ENCODE results near the gene GBA3.

The GBA3 gene

GRCh38 chr4:22787753-22788375, 95.1 kb downstream of the GBA3 start:
- DNase-seq = no peak

- no peak for DNase-seq
Observed at GRCh38 chr4:22790631-22791030, 97.9 kb downstream of the GBA3 start.

GRCh38 chr4:22794732-22795131, 102.0 kb downstream of the GBA3 start:
- DNase-seq = no peak

DNA sequence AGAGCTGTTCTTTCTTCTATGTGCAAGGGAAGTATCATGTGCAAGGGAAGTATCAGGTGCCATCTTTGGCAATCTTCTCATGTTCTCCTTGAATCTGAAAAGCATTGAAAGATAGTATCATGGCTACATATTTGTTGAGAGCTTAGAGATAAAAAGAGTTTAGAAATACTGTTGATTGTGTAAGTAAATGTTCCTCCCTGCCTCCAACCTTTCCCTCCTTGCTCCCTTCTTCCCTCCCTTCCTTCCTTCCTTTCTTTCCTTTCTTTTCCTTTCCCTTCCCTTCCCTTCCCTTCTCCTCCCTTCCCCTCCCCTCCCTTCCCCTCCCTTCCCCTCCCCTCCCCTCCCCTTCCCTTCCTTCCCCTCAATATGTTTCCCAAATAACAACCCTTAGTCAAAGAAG, 108.7 kb downstream of the GBA3 start:
- no peak for DNase-seq

GRCh38 chr4:22802876-22803275, 110.1 kb downstream of the GBA3 start:
- DNase-seq = no peak

DNA sequence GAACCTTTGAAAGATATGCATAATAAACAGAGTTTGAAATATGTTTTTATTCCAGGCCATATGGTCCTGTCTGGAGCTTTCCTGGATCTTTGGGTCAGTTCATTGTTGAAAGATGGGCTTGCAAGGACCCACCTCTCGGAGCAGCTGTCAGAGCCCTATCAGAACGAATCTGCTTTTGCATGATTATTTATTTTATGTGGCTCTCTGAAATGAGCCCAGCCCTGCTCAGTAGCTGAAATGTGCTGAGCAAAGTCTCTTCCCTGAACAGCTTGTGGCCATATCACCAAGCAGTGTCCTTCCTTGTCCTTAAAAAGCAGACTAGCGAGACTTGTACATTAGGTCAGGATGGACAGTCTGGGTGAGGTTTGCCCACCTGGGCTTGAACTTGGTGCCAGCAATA, 110.8 kb downstream of the GBA3 start:
- DNase-seq = no peak

- no peak for DNase-seq
Observed at GRCh38 chr4:22814906-22815305, 122.2 kb downstream of the GBA3 start.

DNA sequence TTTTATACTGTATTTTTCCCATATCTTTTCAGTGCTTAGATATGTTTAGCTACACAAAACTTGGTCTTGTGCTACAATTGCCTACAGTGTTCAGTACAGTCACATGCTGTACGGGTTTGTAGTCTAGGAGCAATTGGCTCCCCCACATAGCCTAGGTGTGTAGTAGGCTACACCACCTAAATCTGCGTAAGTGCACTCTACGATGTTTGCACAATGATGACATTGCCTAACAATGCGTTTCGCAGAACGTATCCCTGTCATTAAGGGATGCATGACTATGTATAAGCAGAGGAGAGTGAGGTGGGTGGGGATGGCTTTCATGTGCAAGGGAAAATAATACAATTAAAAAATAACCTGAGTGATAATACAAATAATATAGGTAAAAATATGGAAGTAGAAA, 131.4 kb downstream of the GBA3 start:
- DNase-seq = no peak

- no peak for DNase-seq
Observed at GRCh38 chr4:22842360-22843018, 149.8 kb downstream of the GBA3 start.

- no peak for DNase-seq
Observed at GRCh38 chr4:22848332-22848731, 155.6 kb downstream of the GBA3 start.

- no peak for DNase-seq
Observed at GRCh38 chr4:22850055-22850454, 157.3 kb downstream of the GBA3 start.

DNA sequence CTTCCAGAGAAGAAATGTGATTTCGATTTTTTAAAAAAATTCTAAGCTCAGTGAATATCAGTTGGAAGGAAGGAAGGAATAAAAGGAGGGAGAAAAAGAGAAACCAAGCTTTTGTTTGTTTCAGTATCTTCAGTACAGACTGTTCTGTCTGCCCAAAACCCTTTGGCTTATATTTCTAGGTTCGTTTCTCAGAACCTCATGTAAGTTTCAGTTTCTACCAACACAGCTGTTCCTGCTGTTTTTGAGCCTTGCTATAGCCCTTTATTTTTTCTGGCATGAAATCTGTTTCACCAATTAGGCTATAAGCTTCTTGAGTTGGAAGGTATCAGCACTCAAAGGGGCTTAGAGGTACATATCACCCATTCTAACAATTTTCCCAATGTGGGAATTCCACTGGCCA, 157.9 kb downstream of the GBA3 start:
- no peak for DNase-seq

DNA sequence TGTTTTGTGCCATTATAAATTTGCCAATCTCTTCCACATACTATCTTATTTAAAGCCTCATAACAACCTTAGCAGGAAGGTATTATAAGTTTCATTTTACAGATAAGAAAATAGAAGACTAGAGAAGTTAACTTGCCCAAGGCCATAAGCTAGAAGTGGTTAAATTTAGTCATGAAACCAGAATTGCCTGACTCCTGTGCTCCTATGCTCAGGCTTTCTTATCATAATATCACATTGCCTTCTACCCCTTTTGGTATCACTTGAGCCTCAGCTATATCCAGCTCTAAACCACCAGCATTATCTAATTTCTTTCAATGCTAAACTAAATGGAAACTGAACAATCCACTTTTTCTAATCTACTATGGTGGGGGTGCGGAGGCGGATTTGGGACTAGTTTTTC, 164.7 kb downstream of the GBA3 start:
- DNase-seq = no peak

DNA sequence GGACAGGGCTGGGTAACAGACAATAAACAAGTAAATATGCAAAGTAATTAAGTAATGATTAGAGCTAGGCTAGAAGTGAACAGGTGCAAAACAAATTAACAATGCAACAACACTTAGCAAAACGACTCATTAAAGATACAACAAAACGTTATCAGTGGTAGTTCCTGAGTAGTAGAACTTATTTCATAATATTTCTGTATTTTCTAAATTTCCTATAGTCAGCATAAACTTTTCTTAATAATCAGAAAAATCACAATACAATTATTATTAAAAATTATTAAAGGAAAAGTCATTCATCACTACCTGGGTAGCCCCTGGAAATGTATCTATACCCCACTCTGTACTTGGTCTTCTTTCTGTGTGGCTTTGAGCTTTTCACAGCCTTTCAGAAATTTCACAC, 166.6 kb downstream of the GBA3 start:
- no peak for DNase-seq
